DOHH2 (cell line): ENCODE data around the gene KCNE1.

ENCODE experiments used
- EZH2phosphoT487 ChIP-seq: fragments of 200-600 bp; sonication (generic); IDR thresholded peaks from 2 replicates; pipeline ENCODE4 v1.6.1; 2017; ENCODE audit warnings: borderline replicate concordance, mild to moderate bottlenecking, antibody characterized with exemption, low read length, moderate library complexity, mixed read lengths
- TF ChIP-seq, protein P1 (sequence below): fragments of 200-600 bp; sonication (generic); IDR thresholded peaks from one replicate; pipeline ENCODE4 v1.5.1; 2014; ENCODE audit warnings: antibody characterized with exemption, mild to moderate bottlenecking, low read depth, low read length; ENCODE audit not compliant: poor library complexity, severe bottlenecking

DNA sequence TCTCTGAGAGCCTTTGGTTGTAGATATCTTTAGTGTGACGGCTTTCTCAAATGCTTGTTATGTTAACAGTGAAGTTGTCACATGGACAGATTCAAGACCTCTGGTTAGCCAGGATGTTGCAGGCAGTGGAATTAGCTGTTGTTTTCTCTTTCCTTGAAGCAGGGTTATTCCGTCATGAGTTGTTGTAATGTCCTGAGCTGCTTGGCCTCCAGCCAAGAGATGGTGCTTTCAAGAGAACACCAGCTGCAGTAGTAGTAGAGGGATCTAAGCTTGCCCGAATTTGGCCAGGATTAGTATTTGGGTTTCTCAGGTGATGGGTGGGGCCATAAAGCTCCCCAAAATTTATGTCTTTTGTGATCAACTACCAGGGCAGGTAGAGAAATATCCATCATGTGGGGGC is 13.4 kb downstream of the KCNE1 start:
- TF ChIP-seq, protein P1, sequence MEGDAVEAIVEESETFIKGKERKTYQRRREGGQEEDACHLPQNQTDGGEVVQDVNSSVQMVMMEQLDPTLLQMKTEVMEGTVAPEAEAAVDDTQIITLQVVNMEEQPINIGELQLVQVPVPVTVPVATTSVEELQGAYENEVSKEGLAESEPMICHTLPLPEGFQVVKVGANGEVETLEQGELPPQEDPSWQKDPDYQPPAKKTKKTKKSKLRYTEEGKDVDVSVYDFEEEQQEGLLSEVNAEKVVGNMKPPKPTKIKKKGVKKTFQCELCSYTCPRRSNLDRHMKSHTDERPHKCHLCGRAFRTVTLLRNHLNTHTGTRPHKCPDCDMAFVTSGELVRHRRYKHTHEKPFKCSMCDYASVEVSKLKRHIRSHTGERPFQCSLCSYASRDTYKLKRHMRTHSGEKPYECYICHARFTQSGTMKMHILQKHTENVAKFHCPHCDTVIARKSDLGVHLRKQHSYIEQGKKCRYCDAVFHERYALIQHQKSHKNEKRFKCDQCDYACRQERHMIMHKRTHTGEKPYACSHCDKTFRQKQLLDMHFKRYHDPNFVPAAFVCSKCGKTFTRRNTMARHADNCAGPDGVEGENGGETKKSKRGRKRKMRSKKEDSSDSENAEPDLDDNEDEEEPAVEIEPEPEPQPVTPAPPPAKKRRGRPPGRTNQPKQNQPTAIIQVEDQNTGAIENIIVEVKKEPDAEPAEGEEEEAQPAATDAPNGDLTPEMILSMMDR = no peak
- no peak for TF ChIP-seq EZH2phosphoT487
